IMR-90 (cell line): ENCODE measurements around the gene MFAP3. TPM values are rescaled to one million over a fixed set of nuclear protein-coding genes. Genes with fewer than 3 reads are reported as not detected.
A peak's percentile ranks its signal among the peaks of the same experiment; 100 is the strongest.

Experiments
- ATAC-seq: fragments of 200-7000 bp; cut with Tn5 transposase; 2 replicates; pipeline ENCODE4 v1.9.1; 2020; ENCODE audit warnings: low read depth, mild to moderate bottlenecking, moderate library complexity
- BruUV-seq: library from RNA; stranded (reverse); fragments of 400-500 nt; replicated peaks from 2 replicates; lab custom pipeline; 2021; lab: Mats Ljungman, UMichigan
- CTCF ChIA-PET: fragments of 300-600 bp; formaldehyde crosslinking; extraction: SDS; loops from one replicate; lab custom pipeline; 2021; ENCODE audit warnings: antibody characterized with exemption; lab: Yijun Ruan, JAX
- POLR2A ChIA-PET: fragments of 300-600 bp; sonication (Branson Sonifier 250); formaldehyde crosslinking; loops from one replicate; lab custom pipeline; 2022; ENCODE audit warnings: antibody characterized with exemption; ENCODE audit not compliant: unreplicated experiment; lab: Charles Lee
- DNase-seq: peaks from one replicate; pipeline ENCODE4 v3.0.0; 2013
- H2AFZ ChIP-seq: replicated peaks from 2 replicates; pipeline ENCODE3; 2013; ENCODE audit warnings: low read length, mild to moderate bottlenecking; ENCODE audit not compliant: poor library complexity
- H2AK5ac ChIP-seq: 2 replicates; pipeline ENCODE4 v1.6.1; 2013; ENCODE audit warnings: low read depth, low read length, inconsistent platforms
- H2AK9ac ChIP-seq: replicated peaks from 2 replicates; pipeline ENCODE3; 2013; ENCODE audit warnings: mild to moderate bottlenecking, low read depth, low read length, moderate library complexity; ENCODE audit not compliant: poor library complexity
- H2BK120ac ChIP-seq: 2 replicates; pipeline ENCODE4 v1.6.1; 2013; ENCODE audit warnings: low read depth, low read length, inconsistent platforms
- H2BK15ac ChIP-seq: 3 replicates; pipeline ENCODE4 v1.6.1; 2013; ENCODE audit warnings: low read depth, low read length, inconsistent platforms
- H2BK20ac ChIP-seq: 2 replicates; pipeline ENCODE4 v1.6.1; 2013; ENCODE audit warnings: low read depth, mild to moderate bottlenecking, inconsistent platforms, low read length, moderate library complexity
- H2BK5ac ChIP-seq: 2 replicates; pipeline ENCODE4 v1.6.1; 2013; ENCODE audit warnings: mild to moderate bottlenecking, low read depth, low read length, inconsistent platforms; ENCODE audit not compliant: poor library complexity, severe bottlenecking
- H3K14ac ChIP-seq: replicated peaks from 2 replicates; pipeline ENCODE4 v1.6.1; 2013; ENCODE audit warnings: low read depth, low read length, inconsistent platforms
- H3K18ac ChIP-seq: 2 replicates; pipeline ENCODE4 v1.6.1; 2013; ENCODE audit warnings: low read depth, low read length, control low read depth
- H3K23ac ChIP-seq: 2 replicates; pipeline ENCODE4 v1.6.1; 2013; ENCODE audit warnings: low read depth, low read length, inconsistent platforms
- H3K27ac ChIP-seq: 2 replicates; pipeline ENCODE4 v1.5.1; 2013; ENCODE audit warnings: mild to moderate bottlenecking, control low read depth, low read length; ENCODE audit not compliant: insufficient read depth
- H3K27me3 ChIP-seq: 2 replicates; pipeline ENCODE4 v1.6.1; 2013; ENCODE audit warnings: low read length; ENCODE audit not compliant: control insufficient read depth, insufficient read depth
- H3K36me3 ChIP-seq: 2 replicates; pipeline ENCODE4 v1.6.1; 2013; ENCODE audit warnings: low read length, mixed read lengths; ENCODE audit not compliant: control insufficient read depth, insufficient read depth
- H3K4ac ChIP-seq: 2 replicates; pipeline ENCODE4 v1.6.1; 2013; ENCODE audit warnings: low read depth, low read length, inconsistent platforms
- H3K4me1 ChIP-seq: 2 replicates; pipeline ENCODE4 v1.6.1; 2013; ENCODE audit warnings: low read length, mixed read lengths; ENCODE audit not compliant: control insufficient read depth, insufficient read depth
- H3K4me2 ChIP-seq: 2 replicates; pipeline ENCODE4 v1.6.1; 2013; ENCODE audit warnings: low read depth, mild to moderate bottlenecking, control low read depth, low read length, moderate library complexity
- H3K4me3 ChIP-seq: 2 replicates; pipeline ENCODE4 v1.5.1; 2013; ENCODE audit warnings: low read depth, mild to moderate bottlenecking, control low read depth, low read length, moderate library complexity; ENCODE audit not compliant: insufficient read depth
- H3K56ac ChIP-seq: 2 replicates; pipeline ENCODE4 v1.6.1; 2013; ENCODE audit warnings: low read length, inconsistent platforms; ENCODE audit not compliant: insufficient read depth; ENCODE audit errors: extremely low read depth
- H3K79me1 ChIP-seq, 2 experiments: 2 replicates each; pipeline ENCODE4 v1.6.1; 2013; ENCODE audit warnings: low read length in 2 of 2, inconsistent platforms in 1 of 2, low read depth in 1 of 2
- H3K9ac ChIP-seq: 2 replicates; pipeline ENCODE4 v1.6.1; 2013; ENCODE audit warnings: low read depth, low read length, control low read depth
- H3K9me1 ChIP-seq: 2 replicates; pipeline ENCODE4 v1.6.1; 2013; ENCODE audit warnings: low read length, inconsistent platforms; ENCODE audit not compliant: insufficient read depth
- H3K9me3 ChIP-seq: 2 replicates; pipeline ENCODE4 v1.6.1; 2013; ENCODE audit warnings: low read length; ENCODE audit not compliant: control insufficient read depth, insufficient read depth
- H4K20me1 ChIP-seq: 2 replicates; pipeline ENCODE4 v1.6.1; 2013; ENCODE audit warnings: low read length, inconsistent platforms; ENCODE audit not compliant: insufficient read depth
- H4K5ac ChIP-seq: 2 replicates; pipeline ENCODE4 v1.6.1; 2013; ENCODE audit warnings: mild to moderate bottlenecking, low read depth, low read length, control low read depth
- H4K8ac ChIP-seq, 2 experiments: 2 replicates each; pipeline ENCODE4 v1.6.1; 2013; ENCODE audit warnings: low read depth in 2 of 2, low read length in 2 of 2, control low read depth in 1 of 2, inconsistent platforms in 1 of 2
- H4K91ac ChIP-seq: 2 replicates; pipeline ENCODE4 v1.6.1; 2013; ENCODE audit warnings: low read depth, low read length, inconsistent platforms; ENCODE audit not compliant: insufficient read depth
- CEBPB ChIP-seq: IDR thresholded peaks from 2 replicates; pipeline ENCODE4 v1.6.1; 2012; ENCODE audit warnings: low read depth, low read length, improper control_type of control experiment
- ELK1 ChIP-seq: fragments of 150-350 bp; IDR thresholded peaks from 2 replicates; pipeline ENCODE4 v1.6.1; 2016; ENCODE audit warnings: low read depth, mild to moderate bottlenecking, low read length, moderate library complexity, borderline replicate concordance
- FOS ChIP-seq: fragments of 150-350 bp; IDR thresholded peaks from 2 replicates; pipeline ENCODE4 v1.6.1; 2016; ENCODE audit warnings: low read depth, low read length
- MAZ ChIP-seq: IDR thresholded peaks from 2 replicates; pipeline ENCODE4 v1.6.1; 2012; ENCODE audit warnings: low read depth, mild to moderate bottlenecking, low read length, improper control_type of control experiment, moderate library complexity, borderline replicate concordance
- MXI1 ChIP-seq: IDR thresholded peaks from 2 replicates; pipeline ENCODE4 v1.6.1; 2012; ENCODE audit warnings: low read depth, mild to moderate bottlenecking, low read length, moderate library complexity, borderline replicate concordance
- POLR2A ChIP-seq: IDR thresholded peaks from 2 replicates; pipeline ENCODE4 v1.6.1; 2012; ENCODE audit warnings: mild to moderate bottlenecking, low read depth, low read length
- RAD21 ChIP-seq: IDR thresholded peaks from 2 replicates; pipeline ENCODE4 v1.6.1; 2012; ENCODE audit warnings: low read length, improper control_type of control experiment
- RCOR1 ChIP-seq: IDR thresholded peaks from 2 replicates; pipeline ENCODE4 v1.6.1; 2012; ENCODE audit warnings: mild to moderate bottlenecking, low read length, improper control_type of control experiment; ENCODE audit not compliant: insufficient replicate concordance
- USF2 ChIP-seq: fragments of 150-350 bp; IDR thresholded peaks from 2 replicates; pipeline ENCODE4 v1.6.1; 2017; ENCODE audit warnings: mild to moderate bottlenecking, antibody characterized with exemption, low read length, low read depth
- WGBS, 2 experiments: methylation state at CpG; one replicate each; pipeline versions ENCODE4 v1.1.5 to v1.1.7; 2013; ENCODE audit warnings: missing lambda C conversion rate in 2 of 2; ENCODE audit not compliant: insufficient read length in 1 of 2; ENCODE audit errors: extremely low coverage in 2 of 2; 5-methylcytosine and 5-hydroxymethylcytosine counted together
- dilution Hi-C: fragments of 300-500 bp; cut with HindIII; formaldehyde crosslinking; loops from one replicate; pipeline ENCODE4 v1.14.3; 2018; ENCODE audit warnings: low sequenced_read_pairs; ENCODE audit not compliant: unreplicated experiment
- in situ Hi-C: fragments of 300-500 bp; cut with MboI; formaldehyde crosslinking; loops from 3 replicates; pipeline ENCODE4 v1.14.3; 2019; ENCODE audit warnings: low sequenced_read_pairs, inconsistent platforms, mixed read lengths
- intact Hi-C: fragments of 100-400 bp; cut with micrococcal nuclease; formaldehyde crosslinking; loops from 2 replicates; pipeline ENCODE4 v1.10.0; 2022
- polyA plus RNA-seq, 3 experiments: library from polyadenylated mRNA; depleted of rRNA; stranded (reverse); fragments of >200 nt; gene quantifications; 2 replicates each; pipeline ENCODE4 v1.2.3, GENCODE V29; 2012; ENCODE audit warnings: low replicate concordance in 1 of 3
- total RNA-seq: library from RNA; depleted of rRNA; stranded (reverse); fragments of >200 nt; gene quantifications from 2 replicates; pipeline ENCODE4 v1.2.3, GENCODE V29; 2012; rRNA removed

The MFAP3 gene
- total and polyA plus RNA-seq, 2 of the 4 experiments (the other 2 are of a cell fraction), result 15.2 to 67.0 TPM

GRCh38 chr5:154103233-154103632 lies 64.5 kb downstream of the MFAP3 start:
- no peak overlapping the region for H4K91ac ChIP-seq
- no peak overlapping the region for H3K4me2 ChIP-seq
- TF ChIP-seq POLR2A (no peak), CEBPB (0 out of 2 replicates have a peak, but pooled peaks have one; percentile 15), MXI1 (no peak), FOS (no peak), ELK1 (no peak), RAD21 (no peak), USF2 (no peak), RCOR1 (no peak), MAZ (no peak)
- peaks cover 6% of the 10 kb centered on the region for H3K27me3 ChIP-seq
- intact Hi-C loops, result no loop called here
- H2BK120ac ChIP-seq, result no peak overlapping the region
- DNase-seq (no peak), ATAC-seq (no peak)
- H3K4me1 ChIP-seq, result no peaks in the 10 kb centered on the region
- WGBS, 2 experiments, result no CpG with 5 or more reads among the region's 4 CpGs
- no peak overlapping the region for H4K5ac ChIP-seq
- no peak overlapping the region for H2BK5ac ChIP-seq
- no TSS peak for BruUV-seq
- H2BK20ac ChIP-seq, result no peak overlapping the region
- H3K4ac ChIP-seq, result no peak overlapping the region
- no peak overlapping the region for H3K23ac ChIP-seq
- H3K14ac ChIP-seq, result no peak overlapping the region
- dilution Hi-C loops, result no loop called here
- H2BK15ac ChIP-seq, result no peak overlapping the region
- H3K4me3 ChIP-seq, result no peak overlapping the region
- H2AK5ac ChIP-seq, result no peak overlapping the region
- H2AK9ac ChIP-seq, result no peak overlapping the region
- no peaks in the 10 kb centered on the region for H3K9me1 ChIP-seq
- H3K36me3 ChIP-seq, result no peaks in the 10 kb centered on the region
- H3K18ac ChIP-seq, result no peak overlapping the region
- POLR2A ChIA-PET, result no interaction called here
- H4K8ac ChIP-seq, result no peak overlapping the region
- H3K56ac ChIP-seq, result no peak overlapping the region
- no peaks in the 10 kb centered on the region for H3K79me1 ChIP-seq
- H4K20me1 ChIP-seq, result no peaks in the 10 kb centered on the region
- H3K9ac ChIP-seq, result no peak overlapping the region
- no peak overlapping the region for H3K27ac ChIP-seq
- no peak overlapping the region for H2AFZ ChIP-seq
- in situ Hi-C loops, result no loop called here
- CTCF ChIA-PET, result no interaction called here
- no peaks in the 10 kb centered on the region for H3K9me3 ChIP-seq

Other genes starting within 250 kb of the MFAP3 start
- gene FAM114A2, start 57 bp upstream of the MFAP3 start, total RNA-seq, result 36.4 and 41.2 TPM in 2 replicates
- 11.4 and 13.2 TPM in 2 replicates for gene FAM114A2, start 57 bp upstream of the MFAP3 start, polyA plus RNA-seq (2012; rRNA removed)
- gene GALNT10, start 151.8 kb downstream of the MFAP3 start, total RNA-seq, result 43.9 and 46.2 TPM in 2 replicates
- gene GALNT10, start 151.8 kb downstream of the MFAP3 start, polyA plus RNA-seq (2012; rRNA removed), result 66.8 and 67.0 TPM in 2 replicates